ENCODE results near the gene MORN1.
A peak's percentile ranks its signal among the peaks of the same experiment; 100 is the strongest.

The MORN1 gene

GRCh38 chr1:2399890-2400575, 8.7 kb upstream of the MORN1 start:
- CTCF ChIA-PET: interaction anchor here (0.6 kb wide), 2 partner anchors 9 to 740 kb away, joined by 3 read pairs; no protein-coding TSS in a partner anchor
- TF ChIP-seq, protein P1, sequence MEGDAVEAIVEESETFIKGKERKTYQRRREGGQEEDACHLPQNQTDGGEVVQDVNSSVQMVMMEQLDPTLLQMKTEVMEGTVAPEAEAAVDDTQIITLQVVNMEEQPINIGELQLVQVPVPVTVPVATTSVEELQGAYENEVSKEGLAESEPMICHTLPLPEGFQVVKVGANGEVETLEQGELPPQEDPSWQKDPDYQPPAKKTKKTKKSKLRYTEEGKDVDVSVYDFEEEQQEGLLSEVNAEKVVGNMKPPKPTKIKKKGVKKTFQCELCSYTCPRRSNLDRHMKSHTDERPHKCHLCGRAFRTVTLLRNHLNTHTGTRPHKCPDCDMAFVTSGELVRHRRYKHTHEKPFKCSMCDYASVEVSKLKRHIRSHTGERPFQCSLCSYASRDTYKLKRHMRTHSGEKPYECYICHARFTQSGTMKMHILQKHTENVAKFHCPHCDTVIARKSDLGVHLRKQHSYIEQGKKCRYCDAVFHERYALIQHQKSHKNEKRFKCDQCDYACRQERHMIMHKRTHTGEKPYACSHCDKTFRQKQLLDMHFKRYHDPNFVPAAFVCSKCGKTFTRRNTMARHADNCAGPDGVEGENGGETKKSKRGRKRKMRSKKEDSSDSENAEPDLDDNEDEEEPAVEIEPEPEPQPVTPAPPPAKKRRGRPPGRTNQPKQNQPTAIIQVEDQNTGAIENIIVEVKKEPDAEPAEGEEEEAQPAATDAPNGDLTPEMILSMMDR (conservative IDR thresholded peaks at IDR 0.05; ENCODE audit: low read depth): no peak
- DNase-seq (ENCODE audit: low spot score): no peak
- POLR2A ChIA-PET (ENCODE audit: low non-redundant PET): interaction anchor here (1.1 kb wide), 1 partner anchor 9 kb away, joined by 3 read pairs; no protein-coding TSS in a partner anchor
- peak overlapping the region; percentile 49 for H3K27ac ChIP-seq

DNA sequence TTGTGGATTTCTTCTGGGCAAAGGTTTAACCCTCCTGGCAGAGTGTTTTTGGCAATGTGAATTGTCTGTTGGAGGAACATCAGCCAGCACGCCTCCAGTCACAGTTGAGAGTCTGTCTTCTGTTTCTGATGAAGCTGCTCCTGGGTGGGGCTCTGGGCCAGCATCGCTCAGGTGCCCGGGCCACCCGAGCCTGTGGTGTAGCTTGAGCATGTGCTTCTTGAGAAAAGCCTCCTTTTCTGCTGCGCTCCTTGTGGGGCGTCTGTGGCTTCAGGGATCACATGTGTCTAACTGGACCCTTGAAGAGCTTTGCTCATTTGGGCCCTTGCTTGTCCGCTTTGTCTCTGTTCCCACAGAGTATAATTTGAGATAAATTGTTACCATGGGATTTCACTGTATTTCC, 7.5 kb upstream of the MORN1 start:
- POLR2A ChIA-PET (ENCODE audit: low non-redundant PET): no interaction called here
- TF ChIP-seq, protein P1 (conservative IDR thresholded peaks at IDR 0.05; ENCODE audit: low read depth): no peak
- CTCF ChIA-PET: no interaction called here
- peak overlapping the region; percentile 52 for H3K27ac ChIP-seq
- DNase-seq (ENCODE audit: low spot score): no peak

GRCh38 chr1:2397007-2397679, 5.8 kb upstream of the MORN1 start:
- ChIA-PET CTCF (interaction anchor here (0.6 to 0.9 kb wide), 2 partner anchors 19 to 69 kb away, joined by 3 to 4 read pairs; no protein-coding TSS in a partner anchor), POLR2A (ENCODE audit: low non-redundant PET) (interaction anchor here (0.5 kb wide), 1 partner anchor 207 kb away, joined by 7 read pairs; no protein-coding TSS in a partner anchor)
- H3K27ac ChIP-seq: peak overlapping the region; percentile 41
- DNase-seq (ENCODE audit: low spot score): no peak
- TF ChIP-seq, protein P1 (conservative IDR thresholded peaks at IDR 0.05; ENCODE audit: low read depth): no peak

- H3K27ac ChIP-seq: peak overlapping the region; percentile 35; the same call in 1 of the 2 replicates
- no peak for DNase-seq (ENCODE audit: low spot score)
- CTCF ChIA-PET: interaction anchor here (0.6 to 0.9 kb wide), 2 partner anchors 20 to 70 kb away, joined by 3 to 4 read pairs; no protein-coding TSS in a partner anchor
- POLR2A ChIA-PET (ENCODE audit: low non-redundant PET): interaction anchor here (0.6 kb wide), 1 partner anchor 111 kb away, joined by 5 read pairs; no protein-coding TSS in a partner anchor
- TF ChIP-seq, protein P1 (conservative IDR thresholded peaks at IDR 0.05; ENCODE audit: low read depth): no peak
These were observed 5.1 kb upstream of the MORN1 start for GRCh38 chr1:2396476-2396875.

- no peak for DNase-seq (ENCODE audit: low spot score)
- CTCF ChIA-PET: interaction anchor here (0.9 kb wide), 1 partner anchor 20 kb away, joined by 3 read pairs; no protein-coding TSS in a partner anchor
- H3K27ac ChIP-seq: peak overlapping the region; percentile 35; the same call in 1 of the 2 replicates
- POLR2A ChIA-PET (ENCODE audit: low non-redundant PET): interaction anchor here (0.6 kb wide), 1 partner anchor 111 kb away, joined by 5 read pairs; no protein-coding TSS in a partner anchor
- TF ChIP-seq, protein P1 (conservative IDR thresholded peaks at IDR 0.05; ENCODE audit: low read depth): no peak
These were observed 4.7 kb upstream of the MORN1 start for GRCh38 chr1:2396059-2396458.

DNA sequence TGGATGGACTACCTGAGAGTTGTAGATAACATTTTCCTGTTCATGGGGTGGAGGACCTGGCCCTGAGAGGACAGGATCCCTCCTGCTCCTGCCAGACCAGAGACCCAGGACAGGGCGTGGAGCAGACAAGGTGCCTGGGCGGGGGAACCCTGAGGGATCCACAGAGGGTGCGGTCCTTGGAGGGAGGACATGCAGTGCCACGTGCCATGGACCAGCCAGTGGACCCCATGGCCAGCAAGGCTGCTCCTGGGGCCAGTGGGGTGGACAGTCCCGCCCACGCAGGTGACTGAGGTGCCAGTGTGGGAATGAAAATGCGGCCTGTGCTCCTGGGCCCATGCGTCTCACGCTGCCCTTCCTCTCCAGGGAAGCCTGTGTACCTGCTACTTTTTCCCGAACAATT, 3.9 kb upstream of the MORN1 start:
- CTCF ChIA-PET: no interaction called here
- TF ChIP-seq, protein P1 (conservative IDR thresholded peaks at IDR 0.05; ENCODE audit: low read depth): no peak
- POLR2A ChIA-PET (ENCODE audit: low non-redundant PET): no interaction called here
- peak overlapping the region; percentile 43 for H3K27ac ChIP-seq
- DNase-seq (ENCODE audit: low spot score): no peak

Measured in RWPE1 (cell line).